Ascending aorta (tissue), 2 donors: Measurements from ENCODE around the gene ZNF644. TPM values are rescaled to one million over a fixed set of nuclear protein-coding genes. Genes with fewer than 3 reads are reported as not detected.

Source experiments
- DNase-seq, 2 donors: peaks; one replicate each; pipeline ENCODE4 v3.0.0-alpha.2; 2019; ENCODE audit warnings: low spot score in 2 of 2
- H3K27ac ChIP-seq, 2 donors: fragments of 200-600 bp; sonication (generic); one replicate each; pipeline ENCODE4 v1.5.1; 2016 to 2017; ENCODE audit warnings: mild to moderate bottlenecking in 1 of 2
- H3K27me3 ChIP-seq: fragments of 200-600 bp; sonication (generic); one replicate; pipeline ENCODE4 v1.5.1; 2017
- H3K36me3 ChIP-seq, 2 donors: fragments of 200-600 bp; sonication (generic); one replicate each; pipeline ENCODE4 v1.5.1; 2016
- H3K4me1 ChIP-seq, 2 donors: fragments of 200-600 bp; sonication (generic); one replicate each; pipeline ENCODE4 v1.5.1; 2016 to 2017; ENCODE audit warnings: mild to moderate bottlenecking in 1 of 2
- H3K4me3 ChIP-seq, 2 donors: fragments of 200-600 bp; sonication (generic); one replicate each; pipeline ENCODE4 v1.5.1; 2016 to 2017; ENCODE audit warnings: mild to moderate bottlenecking in 1 of 2
- H3K9me3 ChIP-seq, 2 donors: fragments of 200-600 bp; sonication (generic); one replicate each; pipeline ENCODE4 v1.5.1; 2016
- intact Hi-C: fragments of 100-400 bp; cut with DNase I; formaldehyde crosslinking; loops from one replicate; pipeline ENCODE4 v1.15.1; 2023
- total RNA-seq: library from RNA; depleted of rRNA; stranded (reverse); fragments of >200 nt; gene quantifications from one replicate; pipeline ENCODE4 v1.1.0, GENCODE V29; 2016
- TF ChIP-seq, protein P1 (sequence below), 3 experiments: fragments of 200-600 bp in 2 of 3; fragments of 450-650 bp in 1 of 3; sonication (generic) in 2 of 3; IDR thresholded peaks; one replicate each; pipeline ENCODE4 v1.5.1; 2016 to 2019; ENCODE audit warnings: antibody characterized with exemption in 3 of 3, mild to moderate bottlenecking in 1 of 3, moderate library complexity in 1 of 3

The ZNF644 gene
- total RNA-seq, 1 donor from 2014 or later: 17.1 TPM

- intact Hi-C loops: loop anchor here (10.0 kb wide), 1 partner anchor 829 kb away; no protein-coding TSS in a partner anchor
- Histone ChIP-seq H3K27ac (no peak overlapping the region), H3K9me3 (no peaks in the 10 kb centered on the region), H3K27me3 (no peaks in the 10 kb centered on the region), H3K36me3 (no peaks in the 10 kb centered on the region), H3K4me3 (no peak overlapping the region), H3K4me1 (peaks cover 0 to 2% of the 10 kb centered on the region in 2 donors)
- TF ChIP-seq, protein P1, sequence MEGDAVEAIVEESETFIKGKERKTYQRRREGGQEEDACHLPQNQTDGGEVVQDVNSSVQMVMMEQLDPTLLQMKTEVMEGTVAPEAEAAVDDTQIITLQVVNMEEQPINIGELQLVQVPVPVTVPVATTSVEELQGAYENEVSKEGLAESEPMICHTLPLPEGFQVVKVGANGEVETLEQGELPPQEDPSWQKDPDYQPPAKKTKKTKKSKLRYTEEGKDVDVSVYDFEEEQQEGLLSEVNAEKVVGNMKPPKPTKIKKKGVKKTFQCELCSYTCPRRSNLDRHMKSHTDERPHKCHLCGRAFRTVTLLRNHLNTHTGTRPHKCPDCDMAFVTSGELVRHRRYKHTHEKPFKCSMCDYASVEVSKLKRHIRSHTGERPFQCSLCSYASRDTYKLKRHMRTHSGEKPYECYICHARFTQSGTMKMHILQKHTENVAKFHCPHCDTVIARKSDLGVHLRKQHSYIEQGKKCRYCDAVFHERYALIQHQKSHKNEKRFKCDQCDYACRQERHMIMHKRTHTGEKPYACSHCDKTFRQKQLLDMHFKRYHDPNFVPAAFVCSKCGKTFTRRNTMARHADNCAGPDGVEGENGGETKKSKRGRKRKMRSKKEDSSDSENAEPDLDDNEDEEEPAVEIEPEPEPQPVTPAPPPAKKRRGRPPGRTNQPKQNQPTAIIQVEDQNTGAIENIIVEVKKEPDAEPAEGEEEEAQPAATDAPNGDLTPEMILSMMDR (IDR thresholded peaks at IDR 0.05): no peak
- DNase-seq: no peak
Observed at GRCh38 chr1:90963651-90964050, 58.2 kb downstream of the ZNF644 start.

- H3K27ac ChIP-seq: no peak overlapping the region
- DNase-seq: no peak
- TF ChIP-seq, protein P1 (IDR thresholded peaks at IDR 0.05): no peak
- H3K9me3 ChIP-seq: no peaks in the 10 kb centered on the region
- no peaks in the 10 kb centered on the region for H3K27me3 ChIP-seq
- no peak overlapping the region for H3K4me3 ChIP-seq
- intact Hi-C loops: loop anchor here (10.0 kb wide), 1 partner anchor 828 kb away; no protein-coding TSS in a partner anchor
- H3K4me1 ChIP-seq: peaks cover 0 to 2% of the 10 kb centered on the region in 2 donors
- no peaks in the 10 kb centered on the region for H3K36me3 ChIP-seq
Observed at GRCh38 chr1:90963236-90963635, 58.6 kb downstream of the ZNF644 start.

GRCh38 chr1:90959352-90960206 is 62.3 kb downstream of the ZNF644 start:
- DNase-seq: no peak
- no peak overlapping the region for H3K27ac ChIP-seq
- no peaks in the 10 kb centered on the region for H3K27me3 ChIP-seq
- no peaks in the 10 kb centered on the region for H3K9me3 ChIP-seq
- intact Hi-C loops: loop anchor here (10.0 kb wide), 1 partner anchor 825 kb away; no protein-coding TSS in a partner anchor
- no peaks in the 10 kb centered on the region for H3K36me3 ChIP-seq
- no peak overlapping the region for H3K4me3 ChIP-seq
- peaks cover 0 to 2% of the 10 kb centered on the region in 2 donors for H3K4me1 ChIP-seq
- TF ChIP-seq, protein P1 (IDR thresholded peaks at IDR 0.05): no peak

- Histone ChIP-seq H3K27me3 (no peaks in the 10 kb centered on the region), H3K36me3 (no peaks in the 10 kb centered on the region), H3K4me3 (no peak overlapping the region), H3K9me3 (no peaks in the 10 kb centered on the region), H3K27ac (no peak overlapping the region), H3K4me1 (no peaks in the 10 kb centered on the region)
- TF ChIP-seq, protein P1 (IDR thresholded peaks at IDR 0.05): no peak
- DNase-seq: no peak
- intact Hi-C loops: no loop called here
Observed at GRCh38 chr1:90957497-90957896, 64.3 kb downstream of the ZNF644 start.

DNA sequence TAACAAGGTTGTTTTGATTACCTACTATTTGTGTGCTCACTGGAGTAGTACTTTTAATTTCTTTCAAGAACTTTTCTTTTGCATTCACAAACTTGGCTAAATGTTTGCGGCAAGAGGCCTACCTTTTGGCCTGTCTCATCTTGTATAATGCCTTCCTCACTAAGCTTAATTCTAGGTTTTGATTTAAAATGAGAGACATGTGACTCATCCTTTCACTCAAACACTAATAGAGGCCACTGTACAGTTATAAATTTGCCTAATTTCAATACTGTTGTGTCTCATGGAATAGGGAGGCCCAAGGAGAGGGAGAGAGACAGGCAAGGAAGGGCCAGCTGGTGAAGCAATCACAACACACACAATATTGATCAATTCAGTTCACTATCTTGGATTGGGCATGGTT is 66.1 kb downstream of the ZNF644 start:
- H3K27ac ChIP-seq: no peak overlapping the region
- DNase-seq: no peak
- H3K27me3 ChIP-seq: no peaks in the 10 kb centered on the region
- H3K9me3 ChIP-seq: no peaks in the 10 kb centered on the region
- H3K36me3 ChIP-seq: no peaks in the 10 kb centered on the region
- H3K4me3 ChIP-seq: no peak overlapping the region
- intact Hi-C loops: no loop called here
- no peaks in the 10 kb centered on the region for H3K4me1 ChIP-seq
- TF ChIP-seq, protein P1 (IDR thresholded peaks at IDR 0.05): no peak
